SK-N-SH treated with all-trans-retinoic acid at 6 μM for 48 hours (cell line): Measurements from ENCODE around the gene SUGCT.

Experiments used
- ESRRG ChIP-seq: fragments of 250-450 bp; sonication (Bioruptor Pico); IDR thresholded peaks from 2 replicates; pipeline ENCODE4 v1.6.1; 2021; ENCODE audit warnings: mild to moderate bottlenecking
- TSHZ2 ChIP-seq: fragments of 250-450 bp; sonication (Bioruptor Pico); IDR thresholded peaks from 2 replicates; pipeline ENCODE4 v1.5.0; 2020; ENCODE audit warnings: mild to moderate bottlenecking, moderate library complexity
- ZFP3 ChIP-seq: fragments of 250-450 bp; sonication (Bioruptor Pico); IDR thresholded peaks from 2 replicates; pipeline ENCODE4 v1.5.0; 2020; ENCODE audit warnings: mild to moderate bottlenecking, moderate library complexity
- ZFP30 ChIP-seq: fragments of 450-650 bp; formaldehyde crosslinking; IDR thresholded peaks from 2 replicates; pipeline ENCODE4 v1.5.0; 2022; ENCODE audit warnings: mild to moderate bottlenecking, moderate library complexity

- TF ChIP-seq ZFP3, result no peak
- TF ChIP-seq TSHZ2 (CRISPR knock-in tag), result no peak
- no peak for TF ChIP-seq ESRRG
- no peak for TF ChIP-seq ZFP30 (CRISPR knock-in tag)
These were observed 749.0 kb downstream of the SUGCT start for GRCh38 chr7:40883826-40884225.
